Measurements from ENCODE around the gene MEGF11.

- TF ChIP-seq ZNF274 (IDR thresholded peaks at IDR 0.05; ENCODE audit: low read length) (no peak), ZNF274 (tag by site-specific recombination; IDR thresholded peaks at IDR 0.05; ENCODE audit: borderline replicate concordance) (no peak), ZNF610 (tag by site-specific recombination; IDR thresholded peaks at IDR 0.05; ENCODE audit: borderline replicate concordance) (no peak)
Observed at GRCh38 chr15:66155065-66155464, 98.5 kb downstream of the MEGF11 start.
